Suprapubic skin (tissue), 4 donors: ENCODE measurements around the gene BSG. TPM values are rescaled to one million over a fixed set of nuclear protein-coding genes. Genes with fewer than 3 reads are reported as not detected.

Experiments
- DNase-seq, 2 donors: peaks; one replicate each; pipeline ENCODE4 v3.0.0-alpha.2; 2019; ENCODE audit warnings: low spot score in 2 of 2
- H3K27ac ChIP-seq: fragments of 200-600 bp; sonication (generic); one replicate; pipeline ENCODE4 v1.5.1; 2019
- H3K27me3 ChIP-seq: fragments of 200-600 bp; sonication (generic); one replicate; pipeline ENCODE4 v1.5.1; 2019
- H3K36me3 ChIP-seq: fragments of 200-600 bp; sonication (generic); one replicate; pipeline ENCODE4 v1.5.1; 2019
- H3K4me1 ChIP-seq: fragments of 200-600 bp; sonication (generic); one replicate; pipeline ENCODE4 v1.5.1; 2019
- H3K4me3 ChIP-seq: fragments of 200-600 bp; sonication (generic); one replicate; pipeline ENCODE4 v1.5.1; 2019; ENCODE audit warnings: mild to moderate bottlenecking
- H3K9me3 ChIP-seq: fragments of 200-600 bp; sonication (generic); one replicate; pipeline ENCODE4 v1.5.1; 2019
- EP300 ChIP-seq: sonication (generic); formaldehyde crosslinking; IDR thresholded peaks from one replicate; pipeline ENCODE4 v1.6.1; 2017; ENCODE audit warnings: antibody characterized with exemption
- POLR2A ChIP-seq, 2 donors: fragments of 450-650 bp; IDR thresholded peaks; one replicate each; pipeline ENCODE4 v1.6.1; 2017; ENCODE audit warnings: antibody characterized with exemption in 2 of 2, mild to moderate bottlenecking in 2 of 2, moderate library complexity in 2 of 2
- POLR2AphosphoS5 ChIP-seq, 3 donors: sonication (generic); formaldehyde crosslinking; IDR thresholded peaks; one replicate each; pipeline ENCODE4 v1.6.1; 2017; ENCODE audit warnings: antibody characterized with exemption in 3 of 3
- WGBS: methylation state at CpG from one replicate; pipeline ENCODE4 v1.1.5; 2018; 5-methylcytosine and 5-hydroxymethylcytosine counted together
- total RNA-seq, 4 donors: library from RNA; depleted of rRNA; stranded (reverse); fragments of >200 nt; gene quantifications; one replicate each; pipeline ENCODE4 v1.1.0, GENCODE V29; 2016
- TF ChIP-seq, protein P1 (sequence below), 2 donors: fragments of 200-600 bp in 1 of 2; fragments of 450-650 bp in 1 of 2; sonication (generic) in 1 of 2; IDR thresholded peaks; one replicate each; pipeline ENCODE4 v1.5.1; 2016 to 2019; ENCODE audit warnings: antibody characterized with exemption in 2 of 2, mild to moderate bottlenecking in 1 of 2, moderate library complexity in 1 of 2

The BSG gene
- total RNA-seq, 4 donors from 2014 or later, result 265 to 314 (median 285) TPM

DNA sequence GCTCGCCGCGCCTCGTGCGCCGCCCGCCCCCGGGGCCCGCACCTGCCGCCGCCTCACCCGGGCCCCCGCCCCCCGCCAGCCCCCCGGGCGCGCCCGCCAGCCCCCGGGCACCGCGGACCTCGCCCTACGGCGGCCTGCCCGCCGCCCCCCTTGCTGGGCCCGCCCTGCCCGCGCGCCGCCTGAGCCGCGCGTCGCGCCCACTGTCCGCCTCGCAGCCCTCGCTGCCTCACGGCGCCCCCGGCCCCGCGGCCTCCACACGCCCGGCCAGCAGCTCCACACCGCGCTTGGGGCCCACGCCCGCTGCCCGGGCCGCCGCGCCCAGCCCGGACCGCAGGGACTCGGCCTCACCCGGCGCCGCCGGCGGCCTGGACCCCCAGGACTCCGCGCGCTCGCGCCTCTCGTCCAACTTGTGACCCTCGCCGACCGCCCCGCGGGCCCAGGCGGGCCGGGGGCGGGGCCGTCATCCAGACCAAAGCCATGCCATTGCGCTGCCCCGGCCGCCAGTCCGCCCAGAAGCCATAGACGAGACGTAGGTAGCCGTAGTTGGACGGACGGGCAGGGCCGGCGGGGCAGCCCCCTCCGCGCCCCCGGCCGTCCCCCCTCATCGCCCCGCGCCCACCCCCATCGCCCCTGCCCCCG, 43.8 kb downstream of the BSG start:
- TF ChIP-seq POLR2A (IDR thresholded peaks at IDR 0.05) (no peak), EP300 (no peak), POLR2AphosphoS5 (IDR thresholded peaks at IDR 0.05) (no peak)
- TF ChIP-seq, protein P1, sequence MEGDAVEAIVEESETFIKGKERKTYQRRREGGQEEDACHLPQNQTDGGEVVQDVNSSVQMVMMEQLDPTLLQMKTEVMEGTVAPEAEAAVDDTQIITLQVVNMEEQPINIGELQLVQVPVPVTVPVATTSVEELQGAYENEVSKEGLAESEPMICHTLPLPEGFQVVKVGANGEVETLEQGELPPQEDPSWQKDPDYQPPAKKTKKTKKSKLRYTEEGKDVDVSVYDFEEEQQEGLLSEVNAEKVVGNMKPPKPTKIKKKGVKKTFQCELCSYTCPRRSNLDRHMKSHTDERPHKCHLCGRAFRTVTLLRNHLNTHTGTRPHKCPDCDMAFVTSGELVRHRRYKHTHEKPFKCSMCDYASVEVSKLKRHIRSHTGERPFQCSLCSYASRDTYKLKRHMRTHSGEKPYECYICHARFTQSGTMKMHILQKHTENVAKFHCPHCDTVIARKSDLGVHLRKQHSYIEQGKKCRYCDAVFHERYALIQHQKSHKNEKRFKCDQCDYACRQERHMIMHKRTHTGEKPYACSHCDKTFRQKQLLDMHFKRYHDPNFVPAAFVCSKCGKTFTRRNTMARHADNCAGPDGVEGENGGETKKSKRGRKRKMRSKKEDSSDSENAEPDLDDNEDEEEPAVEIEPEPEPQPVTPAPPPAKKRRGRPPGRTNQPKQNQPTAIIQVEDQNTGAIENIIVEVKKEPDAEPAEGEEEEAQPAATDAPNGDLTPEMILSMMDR (IDR thresholded peaks at IDR 0.05), result no peak
- DNase-seq, result no peak
- H3K4me1 ChIP-seq, result peaks cover 13% of the 10 kb centered on the region
- WGBS, result no CpG with 5 or more reads among the region's 97 CpGs
- no peak overlapping the region for H3K4me3 ChIP-seq
- no peak overlapping the region for H3K27ac ChIP-seq
- H3K36me3 ChIP-seq, result peaks cover 40% of the 10 kb centered on the region
- H3K9me3 ChIP-seq, result no peaks in the 10 kb centered on the region
- peaks cover 4% of the 10 kb centered on the region for H3K27me3 ChIP-seq

DNA sequence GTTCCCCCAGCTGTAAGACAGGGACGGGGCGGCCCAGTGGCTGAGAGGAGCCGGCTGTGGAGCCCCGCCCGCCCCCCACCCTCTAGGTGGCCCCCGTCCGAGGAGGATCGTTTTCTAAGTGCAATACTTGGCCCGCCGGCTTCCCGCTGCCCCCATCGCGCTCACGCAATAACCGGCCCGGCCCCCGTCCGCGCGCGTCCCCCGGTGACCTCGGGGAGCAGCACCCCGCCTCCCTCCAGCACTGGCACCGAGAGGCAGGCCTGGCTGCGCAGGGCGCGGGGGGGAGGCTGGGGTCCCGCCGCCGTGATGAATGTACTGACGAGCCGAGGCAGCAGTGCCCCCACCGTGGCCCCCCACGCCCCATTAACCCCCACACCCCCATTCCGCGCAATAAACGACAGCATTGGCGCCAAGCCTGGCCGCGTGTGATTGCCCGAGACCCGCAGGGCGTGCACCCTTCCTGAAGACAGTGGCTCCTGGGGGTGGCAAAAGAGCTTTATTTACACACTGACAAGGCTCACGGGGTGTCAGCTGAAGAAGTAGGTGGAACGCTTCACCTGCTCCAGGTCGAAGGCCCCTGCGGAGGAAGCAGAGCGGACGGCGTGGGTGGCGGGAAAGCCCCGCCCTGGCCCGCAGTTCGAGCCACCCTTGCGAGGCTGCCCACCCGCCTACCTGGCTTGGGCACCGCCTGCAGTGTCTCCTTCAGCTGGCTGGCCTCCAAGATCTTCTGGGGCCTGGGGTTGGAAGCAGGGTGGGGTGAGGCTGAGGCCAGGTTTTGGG, 44.5 kb downstream of the BSG start:
- H3K4me3 ChIP-seq, result no peak overlapping the region
- peaks cover 48% of the 10 kb centered on the region for H3K36me3 ChIP-seq
- H3K27ac ChIP-seq, result no peak overlapping the region
- H3K27me3 ChIP-seq, result peaks cover 4% of the 10 kb centered on the region
- H3K4me1 ChIP-seq, result peaks cover 9% of the 10 kb centered on the region
- TF ChIP-seq, protein P1 (IDR thresholded peaks at IDR 0.05), result no peak
- TF ChIP-seq POLR2AphosphoS5 (IDR thresholded peaks at IDR 0.05) (no peak), EP300 (no peak), POLR2A (IDR thresholded peaks at IDR 0.05) (no peak)
- DNase-seq, result no peak
- no peaks in the 10 kb centered on the region for H3K9me3 ChIP-seq
- 60% methylated on average over 1 of the region's 58 CpGs for WGBS

DNA sequence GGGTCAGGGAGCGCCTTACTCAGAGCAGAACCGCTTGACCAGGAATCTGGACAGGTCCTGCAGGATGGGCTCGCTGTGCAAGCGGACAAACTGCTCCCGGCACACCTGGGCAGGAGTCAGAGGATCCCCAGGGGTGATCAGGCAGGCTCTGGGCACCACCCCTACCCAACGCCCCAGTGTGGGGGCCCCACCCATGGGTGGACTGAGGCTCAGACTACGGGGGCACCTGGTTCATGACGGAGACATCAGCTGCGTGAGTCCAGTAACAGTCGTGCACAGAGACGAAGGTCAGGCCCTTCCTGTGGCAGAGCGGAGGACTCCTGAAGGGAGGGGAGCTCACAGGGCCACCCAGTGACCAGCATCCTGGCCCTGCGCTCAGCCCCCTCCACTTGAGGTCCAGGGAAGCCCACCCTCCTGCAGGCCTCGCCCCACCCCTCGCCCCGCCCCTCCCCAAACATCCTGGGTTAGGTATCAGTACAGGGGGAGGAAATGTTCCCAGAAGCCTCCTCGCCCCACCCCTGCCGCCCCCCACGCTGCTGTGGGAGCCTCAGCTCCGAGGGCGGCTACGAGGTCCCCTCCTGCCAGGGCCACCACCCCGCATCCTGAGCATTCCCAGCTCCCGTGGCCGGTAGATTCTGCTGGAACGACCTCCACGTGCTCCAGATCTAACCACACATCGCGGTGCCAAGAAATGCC, 45.3 kb downstream of the BSG start:
- WGBS, result 83% methylated on average over 10 of the region's 29 CpGs
- TF ChIP-seq POLR2A (IDR thresholded peaks at IDR 0.05), result no peak
- TF ChIP-seq EP300, result no peak
- TF ChIP-seq, protein P1 (IDR thresholded peaks at IDR 0.05), result no peak
- no peak for TF ChIP-seq POLR2AphosphoS5 (IDR thresholded peaks at IDR 0.05)
- no peak overlapping the region for H3K4me3 ChIP-seq
- H3K36me3 ChIP-seq, result peaks cover 56% of the 10 kb centered on the region
- peaks cover 4% of the 10 kb centered on the region for H3K27me3 ChIP-seq
- H3K9me3 ChIP-seq, result no peaks in the 10 kb centered on the region
- H3K27ac ChIP-seq, result no peak overlapping the region
- no peak for DNase-seq
- peaks cover 9% of the 10 kb centered on the region for H3K4me1 ChIP-seq

DNA sequence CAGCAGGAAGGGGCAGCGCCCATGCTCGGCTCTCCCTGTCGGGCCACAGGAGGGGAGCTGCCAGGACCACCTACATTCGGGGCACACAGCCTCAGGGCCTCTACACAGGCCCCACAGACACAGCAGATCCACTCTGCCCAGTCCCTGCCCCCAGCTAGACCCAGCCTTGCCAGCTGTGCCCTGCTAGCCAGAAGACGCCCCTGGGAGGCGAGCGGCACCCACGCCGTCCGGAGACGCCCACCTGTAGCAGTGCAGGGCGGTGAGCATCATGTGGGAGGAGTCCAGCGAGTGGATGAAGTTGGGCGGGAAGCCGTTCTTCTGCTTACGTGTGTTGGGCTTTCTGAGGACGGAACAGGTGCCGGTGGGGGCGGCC, 45.8 kb downstream of the BSG start:
- Histone ChIP-seq H3K27ac (no peak overlapping the region), H3K27me3 (peaks cover 4% of the 10 kb centered on the region), H3K4me3 (no peak overlapping the region), H3K36me3 (peaks cover 61% of the 10 kb centered on the region), H3K9me3 (no peaks in the 10 kb centered on the region), H3K4me1 (peaks cover 9% of the 10 kb centered on the region)
- DNase-seq, result no peak
- WGBS, result 96% methylated on average over 13 of the region's 19 CpGs
- TF ChIP-seq POLR2AphosphoS5 (IDR thresholded peaks at IDR 0.05) (no peak), POLR2A (IDR thresholded peaks at IDR 0.05) (no peak), EP300 (no peak)
- TF ChIP-seq, protein P1 (IDR thresholded peaks at IDR 0.05), result no peak
